Stomach (tissue), 9 donors: ENCODE results near the gene CISD2. TPM values are rescaled to one million over a fixed set of nuclear protein-coding genes. Genes with fewer than 3 reads are reported as not detected.
A peak's percentile ranks its signal among the peaks of the same experiment; 100 is the strongest.

ENCODE experiments used
- DNase-seq, 2 donors: peaks; one replicate each; pipeline versions ENCODE4 v3.0.0 to v3.0.0-alpha.2; 2013 to 2019
- H3K27ac ChIP-seq, 5 donors: fragments of 200-600 bp in 4 of 5; sonication (generic) in 4 of 5; one replicate each; pipeline ENCODE4 v1.5.1; 2013 to 2019; ENCODE audit warnings: mild to moderate bottlenecking in 1 of 5, moderate library complexity in 1 of 5
- H3K27me3 ChIP-seq, 3 donors: fragments of 200-600 bp; sonication (generic); one replicate each; pipeline ENCODE4 v1.5.1; 2017 to 2019; ENCODE audit warnings: mixed run types in 1 of 3
- H3K36me3 ChIP-seq, 4 donors: fragments of 200-600 bp; sonication (generic); 1 replicate in 3 of 4; 2 replicates in 1 of 4; pipeline ENCODE4 v1.5.1; 2016 to 2019
- H3K4me1 ChIP-seq, 4 donors: fragments of 200-600 bp; sonication (generic); one replicate each; pipeline ENCODE4 v1.5.1; 2016 to 2019
- H3K4me3 ChIP-seq, 4 donors: fragments of 200-600 bp; sonication (generic) in 3 of 4; one replicate each; pipeline ENCODE4 v1.5.1; 2016 to 2019; ENCODE audit warnings: mild to moderate bottlenecking in 1 of 4
- H3K9me3 ChIP-seq, 4 donors: fragments of 200-600 bp; sonication (generic); one replicate each; pipeline ENCODE4 v1.5.1; 2016 to 2019
- EP300 ChIP-seq: sonication (generic); formaldehyde crosslinking; IDR thresholded peaks from one replicate; pipeline ENCODE4 v1.6.1; 2017; ENCODE audit warnings: antibody characterized with exemption
- POLR2A ChIP-seq, 4 donors: fragments of 450-650 bp; IDR thresholded peaks; one replicate each; pipeline ENCODE4 v1.6.1; 2016; ENCODE audit warnings: antibody characterized with exemption in 4 of 4, control low read depth in 2 of 4, mild to moderate bottlenecking in 1 of 4, moderate library complexity in 1 of 4
- POLR2AphosphoS5 ChIP-seq, 3 donors: sonication (generic); formaldehyde crosslinking; IDR thresholded peaks; one replicate each; pipeline ENCODE4 v1.6.1; 2016; ENCODE audit warnings: antibody characterized with exemption in 3 of 3
- WGBS, 5 donors: extraction: QIAGEN DNeasy Blood & Tissue Kit in 3 of 5; methylation state at CpG; one replicate each; pipeline versions ENCODE4 v1.1.5 to v1.1.7; 2013 to 2018; 5-methylcytosine and 5-hydroxymethylcytosine counted together
- intact Hi-C: fragments of 100-400 bp; cut with DNase I; formaldehyde crosslinking; loops from one replicate; pipeline ENCODE4 v1.15.1; 2023; ENCODE audit warnings: low total_unique reads
- polyA plus RNA-seq, 3 donors: library from polyadenylated mRNA; stranded (reverse); fragments of 200-250 nt; gene quantifications; one replicate each; pipeline ENCODE4 v1.2.3, GENCODE V29; 2013
- total RNA-seq, 5 donors: library from RNA; depleted of rRNA; stranded (reverse); fragments of >200 nt; gene quantifications; one replicate each; pipeline versions ENCODE4 v1.1.0 to v1.2.3, GENCODE V29; 2014 to 2016
- TF ChIP-seq, protein P1 (sequence below), 7 experiments: fragments of 450-650 bp in 4 of 7; fragments of 200-600 bp in 3 of 7; sonication (generic) in 3 of 7; IDR thresholded peaks; one replicate each; pipeline ENCODE4 v1.5.1; 2016 to 2019; ENCODE audit warnings: antibody characterized with exemption in 7 of 7, control low read depth in 2 of 7, mild to moderate bottlenecking in 1 of 7
- donor health status: healthy with polysubstance abuse.
- donor health status: Bipolar disorder and iron deficiency.
- donor health status: healthy.

The CISD2 gene
- total and polyA plus RNA-seq, 8 donors = 1.3 to 25.5 (median 14.1) TPM; not detected in 1

DNA sequence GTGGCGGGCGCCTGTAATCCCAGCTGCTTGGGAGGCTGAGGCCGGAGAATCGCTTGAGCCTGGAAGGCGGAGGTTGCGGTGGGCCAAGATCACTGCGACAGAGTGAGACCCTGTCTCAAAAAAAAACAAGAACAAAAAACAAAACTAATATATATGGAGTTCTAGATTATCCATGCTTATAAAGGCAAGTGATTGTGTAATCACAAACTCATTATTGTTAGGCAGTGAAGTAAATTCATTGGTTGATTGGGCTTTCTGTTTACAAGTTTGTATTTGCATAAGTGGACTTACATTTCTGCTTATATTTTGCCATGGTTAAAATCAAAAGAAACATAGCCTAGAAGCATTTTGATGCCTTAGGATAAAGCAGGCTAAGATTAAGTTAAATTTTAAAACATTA, 39.0 kb upstream of the CISD2 start:
- intact Hi-C loops = no loop called here
- Histone ChIP-seq H3K27me3 (no peaks in the 10 kb centered on the region), H3K4me3 (no peak overlapping the region), H3K4me1 (peaks cover 6 to 15% (median 12%) of the 10 kb centered on the region in 4 donors), H3K36me3 (no peaks in the 10 kb centered on the region), H3K27ac (peak overlapping the region in 1 of 5 donors; percentile 100), H3K9me3 (no peaks in the 10 kb centered on the region)
- WGBS, 5 donors = 93 to 98% (median 95%) methylated on average over 7 of the region's 7 CpGs
- DNase-seq = no peak
- no peak for TF ChIP-seq EP300

GRCh38 chr4:102832105-102832504, 36.7 kb upstream of the CISD2 start:
- H3K9me3 ChIP-seq = no peaks in the 10 kb centered on the region
- intact Hi-C loops = no loop called here
- H3K4me1 ChIP-seq = peaks cover 6 to 14% (median 11%) of the 10 kb centered on the region in 4 donors
- WGBS, 5 donors = 87 to 93% (median 89%) methylated on average over 4 of the region's 4 CpGs
- H3K27ac ChIP-seq = no peak overlapping the region
- DNase-seq = no peak
- no peak for TF ChIP-seq POLR2AphosphoS5 (IDR thresholded peaks at IDR 0.05)
- TF ChIP-seq POLR2A (IDR thresholded peaks at IDR 0.05) = no peak
- no peak for TF ChIP-seq EP300
- TF ChIP-seq, protein P1, sequence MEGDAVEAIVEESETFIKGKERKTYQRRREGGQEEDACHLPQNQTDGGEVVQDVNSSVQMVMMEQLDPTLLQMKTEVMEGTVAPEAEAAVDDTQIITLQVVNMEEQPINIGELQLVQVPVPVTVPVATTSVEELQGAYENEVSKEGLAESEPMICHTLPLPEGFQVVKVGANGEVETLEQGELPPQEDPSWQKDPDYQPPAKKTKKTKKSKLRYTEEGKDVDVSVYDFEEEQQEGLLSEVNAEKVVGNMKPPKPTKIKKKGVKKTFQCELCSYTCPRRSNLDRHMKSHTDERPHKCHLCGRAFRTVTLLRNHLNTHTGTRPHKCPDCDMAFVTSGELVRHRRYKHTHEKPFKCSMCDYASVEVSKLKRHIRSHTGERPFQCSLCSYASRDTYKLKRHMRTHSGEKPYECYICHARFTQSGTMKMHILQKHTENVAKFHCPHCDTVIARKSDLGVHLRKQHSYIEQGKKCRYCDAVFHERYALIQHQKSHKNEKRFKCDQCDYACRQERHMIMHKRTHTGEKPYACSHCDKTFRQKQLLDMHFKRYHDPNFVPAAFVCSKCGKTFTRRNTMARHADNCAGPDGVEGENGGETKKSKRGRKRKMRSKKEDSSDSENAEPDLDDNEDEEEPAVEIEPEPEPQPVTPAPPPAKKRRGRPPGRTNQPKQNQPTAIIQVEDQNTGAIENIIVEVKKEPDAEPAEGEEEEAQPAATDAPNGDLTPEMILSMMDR (IDR thresholded peaks at IDR 0.05) = no peak
- no peak overlapping the region for H3K4me3 ChIP-seq
- H3K36me3 ChIP-seq = no peaks in the 10 kb centered on the region
- no peaks in the 10 kb centered on the region for H3K27me3 ChIP-seq

GRCh38 chr4:102832667-102833066, 36.1 kb upstream of the CISD2 start:
- Histone ChIP-seq H3K9me3 (no peaks in the 10 kb centered on the region), H3K4me3 (no peak overlapping the region), H3K4me1 (peaks cover 6 to 14% (median 11%) of the 10 kb centered on the region in 4 donors), H3K27ac (no peak overlapping the region), H3K27me3 (no peaks in the 10 kb centered on the region), H3K36me3 (no peaks in the 10 kb centered on the region)
- no peak for DNase-seq
- intact Hi-C loops = no loop called here
- no peak for TF ChIP-seq POLR2A (IDR thresholded peaks at IDR 0.05)
- TF ChIP-seq, protein P1 (IDR thresholded peaks at IDR 0.05) = no peak
- no peak for TF ChIP-seq EP300
- no peak for TF ChIP-seq POLR2AphosphoS5 (IDR thresholded peaks at IDR 0.05)
- 77 to 96% (median 86%) methylated on average over 1 of the region's 1 CpG for WGBS, 5 donors

GRCh38 chr4:102836596-102836995, 32.2 kb upstream of the CISD2 start:
- TF ChIP-seq POLR2AphosphoS5 (IDR thresholded peaks at IDR 0.05) (no peak), POLR2A (IDR thresholded peaks at IDR 0.05) (no peak), EP300 (no peak)
- TF ChIP-seq, protein P1 (IDR thresholded peaks at IDR 0.05) = no peak
- Histone ChIP-seq H3K9me3 (no peaks in the 10 kb centered on the region), H3K4me1 (no peaks in the 10 kb centered on the region), H3K36me3 (no peaks in the 10 kb centered on the region), H3K4me3 (no peak overlapping the region), H3K27me3 (no peaks in the 10 kb centered on the region), H3K27ac (no peak overlapping the region)
- intact Hi-C loops = no loop called here
- DNase-seq = no peak
- WGBS, 5 donors = 95 to 100% (median 99%) methylated on average over 1 of the region's 1 CpG

GRCh38 chr4:102842367-102842766, 26.4 kb upstream of the CISD2 start:
- Histone ChIP-seq H3K27ac (no peak overlapping the region), H3K4me1 (no peaks in the 10 kb centered on the region), H3K36me3 (no peaks in the 10 kb centered on the region), H3K9me3 (no peaks in the 10 kb centered on the region), H3K27me3 (no peaks in the 10 kb centered on the region), H3K4me3 (no peak overlapping the region)
- TF ChIP-seq POLR2AphosphoS5 (IDR thresholded peaks at IDR 0.05) (no peak), EP300 (no peak), POLR2A (IDR thresholded peaks at IDR 0.05) (no peak)
- TF ChIP-seq, protein P1 (IDR thresholded peaks at IDR 0.05) = no peak
- DNase-seq = no peak
- intact Hi-C loops = no loop called here
- 77 to 89% (median 86%) methylated on average over 3 of the region's 3 CpGs for WGBS, 5 donors
